HG03558 (cell line): ENCODE measurements around the gene LAS1L.
"Not testable (repeated sequence)": the region's sequence is repeated elsewhere in the genome, so short reads cannot be mapped to it uniquely, and the experiment has no call there.

Experiments
- ATAC-seq: cut with Tn5 transposase; IDR thresholded peaks from one replicate; pipeline ENCODE4 v1.9.1; 2021; ENCODE audit warnings: moderate number of reproducible peaks; ENCODE audit not compliant: unreplicated experiment; ENCODE audit errors: extremely low read depth

LAS1L gene

DNA sequence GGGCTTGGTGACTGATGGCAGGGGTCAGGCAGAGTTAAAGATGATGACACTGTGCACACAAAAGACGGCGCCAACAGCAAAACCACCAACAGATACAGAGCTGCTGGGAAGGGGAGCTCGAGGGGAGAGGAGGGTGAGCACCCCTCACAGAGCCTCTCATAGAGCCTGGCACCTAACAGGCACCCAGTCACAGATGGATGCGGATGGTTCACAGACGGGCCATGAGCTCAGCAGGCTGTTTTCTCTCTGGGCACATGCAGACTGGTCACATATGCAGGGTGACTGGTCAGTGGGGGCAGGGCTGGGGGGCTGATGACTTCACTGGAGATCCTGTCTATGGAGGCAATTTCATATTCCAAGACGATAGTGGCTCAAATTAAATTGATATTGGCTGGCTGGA lies 15.1 kb downstream of the LAS1L start:
- ATAC-seq: not testable (repeated sequence)

DNA sequence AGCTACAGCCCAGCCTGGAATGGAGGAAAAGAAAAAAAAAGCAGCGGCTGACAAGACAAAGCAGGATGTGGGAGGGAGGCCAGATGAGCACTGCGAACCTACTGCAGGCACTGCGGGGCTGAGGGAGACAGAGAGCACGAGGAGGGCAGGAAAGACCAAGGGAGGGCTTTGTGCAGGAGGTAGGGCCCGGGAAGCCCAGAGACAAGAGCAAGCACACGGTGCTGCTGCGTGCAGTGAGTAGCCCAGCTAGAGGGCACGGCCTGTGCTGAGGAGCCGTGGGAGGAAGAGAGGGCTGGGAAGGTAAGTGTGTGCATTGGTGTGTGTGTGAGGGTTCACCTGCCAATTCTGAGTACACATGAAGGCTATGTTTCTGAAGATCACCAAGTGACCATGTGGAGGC lies 15.6 kb downstream of the LAS1L start:
- ATAC-seq: not testable (repeated sequence)

DNA sequence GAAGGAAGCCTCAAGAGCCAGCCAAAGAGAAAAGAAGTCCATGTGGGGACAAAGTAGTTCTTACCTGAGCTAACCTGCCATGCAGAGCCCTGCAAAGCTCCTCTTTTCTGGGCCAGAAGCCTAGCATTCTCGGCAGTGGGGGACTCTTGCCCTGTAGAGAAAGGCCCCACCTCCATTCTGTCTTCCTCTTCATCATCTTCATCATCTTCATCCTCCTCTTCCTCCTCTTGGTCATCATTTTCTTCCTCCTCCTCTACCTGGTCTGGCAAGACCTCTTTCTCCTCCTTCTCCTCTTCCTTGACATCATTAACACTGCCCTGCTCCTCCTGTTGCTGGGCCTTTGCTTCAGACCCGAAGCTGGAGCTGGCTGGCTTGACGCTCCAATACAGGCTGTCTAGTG lies 16.7 kb downstream of the LAS1L start:
- no peak for ATAC-seq

DNA sequence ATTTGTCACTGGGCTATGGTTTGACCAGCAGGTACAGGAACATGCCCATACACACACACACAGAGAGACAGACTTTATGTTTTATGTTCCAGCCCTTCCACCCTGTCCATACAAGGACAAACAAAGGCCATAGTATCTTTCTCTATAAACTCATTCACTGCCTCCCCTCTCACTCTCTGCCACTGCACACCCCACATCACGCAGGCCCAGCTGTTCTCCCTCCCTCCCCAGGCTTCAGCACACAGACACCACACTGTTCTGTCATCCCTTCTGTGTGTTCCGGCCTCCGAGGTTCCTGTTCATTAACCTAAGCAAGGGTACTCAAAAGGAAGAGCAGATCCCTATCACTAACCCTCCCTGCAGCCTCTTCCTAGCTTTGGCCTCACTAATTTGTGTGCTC lies 17.8 kb downstream of the LAS1L start:
- ATAC-seq: no peak

DNA sequence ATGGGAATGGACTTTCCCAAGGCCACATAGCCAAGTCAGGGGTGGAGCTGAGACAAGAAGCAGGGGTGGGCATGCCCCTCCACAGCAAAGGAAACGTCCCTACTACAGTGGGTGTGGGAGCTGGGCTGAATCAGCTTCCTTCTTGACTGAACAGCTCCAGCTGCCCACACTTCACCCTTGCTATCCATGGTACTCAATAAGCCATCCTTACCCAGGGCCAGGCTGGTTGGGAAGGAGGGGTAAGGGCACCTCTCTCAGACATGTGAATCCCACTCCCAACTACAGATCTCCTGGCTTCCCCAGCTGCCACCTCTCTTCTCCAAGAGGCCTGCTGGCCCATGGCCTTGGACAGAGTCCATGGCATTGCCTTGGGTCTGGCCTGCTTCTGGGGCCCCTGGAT lies 21.0 kb downstream of the LAS1L start:
- no peak for ATAC-seq

DNA sequence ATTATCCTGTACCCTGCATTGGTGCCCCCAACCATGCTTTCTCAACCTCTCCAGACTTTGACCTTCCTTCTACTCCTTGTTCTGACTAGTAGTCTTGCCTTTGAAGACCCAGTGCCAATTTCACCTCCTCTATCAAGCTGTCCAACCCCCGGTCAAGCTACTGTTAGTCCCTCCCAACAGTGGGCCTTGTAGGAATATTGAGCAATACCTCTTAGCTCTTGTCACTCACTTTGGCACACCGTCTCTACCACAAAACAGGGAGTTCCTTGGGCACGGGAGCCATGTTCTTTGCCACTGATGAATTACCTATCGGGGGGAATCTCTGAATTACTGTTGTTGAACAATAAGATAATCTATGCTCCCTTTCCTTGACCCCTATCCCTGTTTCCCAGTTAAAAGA lies 25.2 kb downstream of the LAS1L start:
- ATAC-seq: no peak

DNA sequence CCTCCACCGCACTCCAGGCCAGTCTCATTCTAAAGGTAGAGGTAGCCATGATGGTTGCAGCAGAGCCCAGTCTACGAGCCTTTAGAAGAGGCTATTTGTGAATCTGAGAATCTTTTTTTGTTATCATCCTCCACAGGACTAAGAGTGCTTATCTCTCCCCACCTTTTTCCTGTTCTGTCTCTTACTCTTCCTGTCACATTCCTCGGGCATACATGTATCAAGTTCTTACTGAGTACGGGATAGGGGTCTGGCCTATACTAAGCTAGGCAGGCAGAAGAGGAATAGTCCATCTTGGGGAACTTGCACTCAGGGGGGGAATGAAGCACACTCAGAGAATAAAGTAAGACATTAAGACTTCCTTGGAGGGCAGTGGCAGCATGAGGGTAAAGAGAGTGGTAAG lies 25.7 kb downstream of the LAS1L start:
- ATAC-seq: no peak

DNA sequence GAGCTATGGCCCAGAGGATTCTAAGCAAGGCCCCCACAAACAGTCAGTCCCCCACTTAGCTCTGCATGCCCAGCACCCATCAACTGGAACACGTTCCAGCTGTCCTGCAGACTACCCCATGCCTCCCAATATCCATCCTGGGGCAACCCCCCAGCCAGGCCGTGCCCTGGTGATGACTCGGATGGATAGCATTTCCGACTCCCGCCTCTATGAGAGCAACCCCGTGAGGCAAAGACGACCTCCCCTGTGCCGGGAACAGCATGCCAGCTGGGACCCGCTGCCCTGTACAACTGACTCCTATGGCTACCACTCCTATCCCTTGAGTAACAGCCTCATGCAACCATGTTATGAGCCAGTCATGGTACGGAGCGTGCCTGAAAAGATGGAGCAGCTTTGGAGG lies 32.0 kb downstream of the LAS1L start:
- ATAC-seq: no peak

DNA sequence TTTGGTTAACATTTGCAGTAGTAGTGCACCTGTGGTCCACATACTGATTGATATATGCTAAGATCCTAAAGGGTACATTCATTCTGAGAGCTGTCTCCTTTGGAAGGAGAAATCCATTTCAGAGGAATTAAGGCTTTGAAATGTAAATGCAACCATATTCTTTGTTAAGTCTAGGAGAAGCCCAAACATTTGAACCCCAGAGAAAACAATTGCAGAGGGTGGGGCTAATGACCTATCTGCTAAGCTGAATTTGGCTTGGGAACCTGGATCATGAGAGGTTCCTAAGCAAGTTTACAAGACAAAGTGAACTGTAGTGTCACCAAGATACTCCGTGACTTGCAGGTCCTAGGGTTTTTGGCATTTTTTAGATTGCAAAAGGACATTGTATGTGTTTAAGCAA lies 41.2 kb downstream of the LAS1L start:
- ATAC-seq: no peak

DNA sequence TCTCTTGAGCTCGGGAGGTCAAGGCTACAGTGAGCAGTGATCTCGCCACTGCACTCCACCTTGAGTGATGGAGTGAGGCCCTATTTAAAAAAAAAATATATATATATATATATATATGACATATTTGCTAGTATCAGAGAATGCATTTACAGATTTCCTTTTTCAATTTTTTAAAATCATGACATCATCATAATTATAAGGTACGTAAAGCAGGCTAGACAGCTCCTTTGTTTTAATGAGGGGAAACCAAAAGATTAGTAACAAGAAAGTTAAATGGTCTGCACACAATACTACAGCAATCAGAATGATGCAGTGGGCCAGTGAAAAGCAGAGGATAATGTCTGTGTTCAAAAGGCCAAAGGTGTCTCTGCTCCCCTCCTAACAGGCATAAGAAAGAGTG lies 43.0 kb downstream of the LAS1L start:
- no peak for ATAC-seq

DNA sequence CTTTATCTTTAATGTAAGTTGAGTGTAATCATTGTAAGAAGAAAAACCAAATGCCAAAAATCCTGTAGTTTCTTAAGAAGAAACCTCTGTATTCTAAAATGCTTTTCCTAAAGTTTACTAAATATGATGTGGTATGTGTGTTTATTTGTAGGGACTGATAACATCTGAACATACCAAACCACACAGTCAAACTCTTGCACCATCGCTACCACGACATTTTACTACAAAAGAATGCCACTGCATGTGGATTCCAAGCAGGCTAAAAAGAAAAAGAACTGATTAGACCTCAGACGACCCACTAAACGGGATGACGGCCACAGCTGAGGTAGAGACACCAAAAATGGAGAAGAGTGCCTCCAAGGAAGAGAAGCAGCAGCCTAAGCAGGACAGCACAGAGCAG lies 46.1 kb downstream of the LAS1L start:
- no peak for ATAC-seq

DNA sequence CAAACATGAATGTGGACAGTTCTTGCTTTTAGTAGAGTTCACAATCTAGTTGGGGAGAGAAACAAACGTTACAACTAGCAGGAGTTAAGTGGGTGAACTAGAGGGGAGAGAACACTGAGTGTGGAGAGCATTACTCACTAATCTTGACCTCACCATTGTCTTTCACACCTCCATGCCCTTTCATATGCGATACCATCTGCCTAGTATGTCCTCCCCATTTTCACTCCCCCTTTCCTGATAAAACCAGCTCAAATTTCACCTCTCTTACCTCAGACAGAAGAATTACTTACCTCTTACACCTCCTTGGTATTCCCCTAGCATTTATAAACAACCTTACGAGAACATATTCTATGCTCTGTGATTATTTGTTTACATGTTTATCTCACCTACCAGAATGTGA lies 53.6 kb downstream of the LAS1L start:
- no peak for ATAC-seq

DNA sequence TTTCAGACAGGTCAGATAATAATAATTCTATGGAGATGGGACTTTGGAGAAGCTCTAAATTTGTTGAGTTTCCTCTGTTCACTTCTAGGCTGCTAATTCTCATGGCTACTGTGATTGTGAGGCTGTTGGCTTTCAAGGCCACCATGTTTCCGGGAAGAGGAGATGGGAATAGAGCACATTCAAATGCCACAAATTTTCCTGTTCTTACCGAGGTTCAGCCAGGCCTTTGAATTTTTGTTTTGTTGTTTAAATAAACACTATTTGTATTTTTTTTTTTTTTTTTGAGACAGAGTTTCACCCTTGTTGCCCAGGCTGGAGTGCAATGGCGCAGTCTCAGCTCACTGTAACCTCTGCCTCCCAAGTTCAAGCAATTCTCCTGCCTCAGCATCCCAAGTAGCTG lies 55.5 kb downstream of the LAS1L start:
- not testable (repeated sequence) for ATAC-seq

DNA sequence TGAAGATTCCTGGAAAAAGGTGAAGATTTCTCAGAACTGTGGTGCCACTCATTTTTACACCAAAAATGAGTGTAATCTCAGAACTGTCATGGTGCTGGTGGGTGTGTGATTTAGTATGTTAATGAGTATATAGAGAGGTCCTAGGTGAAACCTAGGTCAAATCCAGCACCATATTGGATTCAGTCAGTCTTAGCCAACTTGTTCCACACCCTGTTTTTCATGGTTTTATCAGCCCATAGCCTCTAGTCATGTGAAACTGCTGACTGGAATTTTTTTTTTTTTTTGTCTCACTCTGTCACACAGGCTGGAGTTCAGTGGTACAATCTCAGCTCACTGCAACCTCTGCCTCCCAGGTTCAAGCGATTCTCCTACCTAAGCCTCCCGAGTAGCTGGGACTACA lies 58.0 kb downstream of the LAS1L start:
- ATAC-seq: no peak

DNA sequence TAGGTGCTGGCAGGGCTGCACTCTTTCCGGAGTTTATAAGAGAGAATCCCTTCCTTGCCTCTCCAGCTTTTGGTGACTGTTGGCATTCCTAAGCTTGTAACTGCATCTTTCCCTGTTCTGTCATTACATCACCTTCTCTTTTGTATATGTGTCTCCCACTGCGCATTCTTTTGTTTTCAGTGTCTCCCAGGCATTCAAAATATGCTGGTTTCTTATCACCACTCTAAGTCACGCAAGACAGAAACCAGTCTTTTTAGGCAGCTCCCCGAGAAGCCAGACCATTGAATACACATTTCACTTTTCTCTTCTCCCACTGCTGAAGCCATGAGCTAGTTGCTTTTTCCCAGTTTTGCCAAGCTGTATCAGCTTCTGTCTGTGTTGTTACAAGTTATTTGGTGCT lies 71.0 kb downstream of the LAS1L start:
- ATAC-seq: no peak
